EH (cell line): ENCODE results near the gene CIRBP.

Source experiments
- DNase-seq: peaks from one replicate; pipeline ENCODE4 v3.0.0-alpha.2; 2015; ENCODE audit warnings: low read depth

Gene CIRBP

DNA sequence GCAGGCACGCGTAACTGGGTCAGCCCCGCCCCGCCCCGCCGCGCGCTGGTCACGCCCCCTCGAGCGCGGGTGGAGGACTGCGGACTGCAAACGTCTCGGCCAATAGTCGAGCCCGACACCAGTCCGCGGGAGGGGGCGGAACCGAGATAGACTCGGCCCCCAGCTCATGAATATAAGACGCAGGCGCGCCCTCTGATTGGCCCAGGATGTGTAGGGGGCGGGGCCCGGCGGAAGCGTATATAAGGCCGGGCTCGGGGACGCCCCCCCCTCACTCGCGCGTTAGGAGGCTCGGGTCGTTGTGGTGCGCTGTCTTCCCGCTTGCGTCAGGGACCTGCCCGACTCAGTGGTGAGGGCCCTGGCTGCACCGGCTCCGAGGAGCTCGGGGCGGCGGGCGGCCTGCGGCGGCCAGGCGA is at the start of gene CIRBP:
Gene CIRBP, plus strand, starts transcription at position 268 of the 413 bp plus-strand sequence. CDS start 1,602 bp downstream, outside the sequence.
- DNase-seq: peak; percentile 99

DNA sequence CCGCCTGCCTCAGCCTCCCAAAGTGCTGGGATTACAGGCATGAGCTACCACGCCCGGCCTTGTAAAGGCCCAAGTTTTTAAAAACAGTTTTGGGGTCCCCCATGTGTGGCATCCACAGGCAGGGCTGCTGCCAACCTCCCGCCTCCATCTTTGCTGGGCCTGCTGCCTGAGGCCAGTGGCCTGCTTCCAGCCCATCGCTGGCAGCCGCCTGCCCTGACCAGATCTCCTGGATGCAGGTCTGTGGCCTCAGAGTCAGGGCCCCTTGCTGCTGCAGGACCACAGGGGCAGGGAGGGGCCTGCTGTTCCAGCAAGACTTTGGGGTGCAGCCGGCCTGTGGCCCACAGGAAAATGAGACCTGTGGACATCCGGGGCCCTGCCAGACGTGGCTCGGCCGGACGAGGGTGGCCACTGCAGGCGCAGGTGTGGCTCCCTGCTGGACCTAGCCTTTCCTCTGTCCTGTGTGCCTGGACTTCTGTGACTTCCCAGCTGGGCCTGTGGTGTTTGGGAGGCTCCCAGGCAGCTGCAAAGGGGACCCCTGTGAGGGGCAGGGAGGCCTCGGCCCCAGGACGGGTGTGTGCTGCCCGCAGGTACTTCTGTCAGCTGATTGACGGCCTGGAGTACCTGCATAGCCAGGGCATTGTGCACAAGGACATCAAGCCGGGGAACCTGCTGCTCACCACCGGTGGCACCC is 49.2 kb upstream of the CIRBP start:
- DNase-seq: no peak

GRCh38 chr19:1220477-1220930 is 48.6 kb upstream of the CIRBP start:
- no peak for DNase-seq

DNA sequence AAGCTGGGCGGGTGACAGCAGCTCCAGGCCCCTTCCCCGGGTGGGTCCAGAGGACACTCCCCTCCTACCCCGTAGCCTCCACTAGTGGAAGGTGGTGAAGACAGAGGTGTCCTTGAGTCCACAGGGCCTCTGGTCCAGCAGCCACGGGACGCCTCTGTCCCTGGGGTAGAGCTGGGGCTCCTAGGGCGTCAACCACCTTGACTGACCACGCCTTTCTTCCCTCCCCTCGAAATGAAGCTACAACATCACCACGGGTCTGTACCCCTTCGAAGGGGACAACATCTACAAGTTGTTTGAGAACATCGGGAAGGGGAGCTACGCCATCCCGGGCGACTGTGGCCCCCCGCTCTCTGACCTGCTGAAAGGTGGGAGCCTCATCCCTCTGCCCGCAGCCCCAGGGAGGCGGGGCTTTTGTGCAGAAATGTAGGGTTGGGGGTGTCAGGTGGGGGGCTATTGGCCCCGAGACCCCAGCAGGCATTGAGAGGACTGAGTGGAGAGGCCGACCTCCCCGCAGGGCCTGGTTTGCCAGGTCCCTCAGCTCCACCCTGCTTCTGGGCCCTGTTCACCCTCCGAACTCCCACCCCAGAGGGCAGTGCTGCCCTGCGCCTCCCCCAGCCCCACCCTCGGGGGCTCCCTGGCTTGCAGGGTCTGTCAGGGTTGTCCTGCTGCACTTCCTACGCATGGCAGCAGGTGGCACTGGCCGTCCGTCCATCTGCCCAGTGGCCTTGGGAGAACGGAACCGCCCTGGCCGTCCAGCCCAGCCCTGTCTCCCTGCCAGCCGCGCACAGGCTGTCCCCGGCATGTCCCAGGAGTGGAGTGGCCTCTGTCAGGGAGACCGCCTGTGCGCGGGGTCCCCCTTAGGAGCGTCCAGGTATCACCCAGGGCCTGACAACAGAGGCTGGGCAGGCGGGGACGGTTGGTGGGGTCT is 47.9 kb upstream of the CIRBP start:
- peak; percentile 66 for DNase-seq

GRCh38 chr19:1221904-1222255 is 47.3 kb upstream of the CIRBP start:
- no peak for DNase-seq

DNA sequence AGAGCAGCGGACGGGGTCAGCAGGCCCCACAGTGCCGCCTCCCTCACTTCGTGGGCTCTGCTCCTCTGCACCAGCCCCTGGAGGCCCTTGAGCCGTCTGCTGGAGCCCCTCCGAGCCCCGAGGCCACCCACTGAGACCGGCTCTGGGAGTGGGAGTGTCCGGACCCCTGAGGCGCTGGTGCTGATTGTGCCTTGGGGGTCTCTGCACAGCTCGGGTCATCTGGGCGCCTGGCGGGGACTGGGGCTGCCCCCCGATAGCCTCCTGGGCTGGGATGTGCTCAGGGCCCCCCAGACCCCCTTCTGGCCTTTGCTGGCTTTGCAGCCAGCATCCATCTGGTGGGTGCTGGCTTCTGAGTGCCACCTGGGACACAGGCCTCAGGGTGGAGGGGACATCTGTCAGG is 46.7 kb upstream of the CIRBP start:
- no peak for DNase-seq

GRCh38 chr19:1223018-1223855 is 45.9 kb upstream of the CIRBP start:
- peak; percentile 53 for DNase-seq

- no peak for DNase-seq
Observed at GRCh38 chr19:1224047-1224825, 44.9 kb upstream of the CIRBP start.

DNA sequence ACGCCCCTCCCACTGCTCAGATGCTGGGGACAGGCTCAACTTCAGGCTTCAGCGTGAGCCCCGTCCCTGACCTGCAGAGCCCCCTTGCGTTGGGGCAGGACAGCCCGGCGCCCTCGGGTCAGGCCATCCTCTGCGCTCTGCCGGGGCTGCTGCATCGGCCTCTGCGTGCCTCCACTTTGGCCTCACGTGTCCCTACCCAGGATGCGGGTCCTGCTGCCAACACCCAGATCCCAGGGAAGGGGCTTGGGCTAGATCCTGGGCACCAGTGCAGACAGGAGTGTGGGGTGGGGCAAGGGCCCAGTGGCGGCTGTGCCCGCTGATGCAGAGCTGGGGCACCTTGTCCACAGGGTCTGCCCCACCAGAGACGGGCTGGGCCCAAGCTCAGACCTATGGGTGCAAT is 44.3 kb upstream of the CIRBP start:
- DNase-seq: no peak

- no peak for DNase-seq
Observed at GRCh38 chr19:1225440-1226226, 43.5 kb upstream of the CIRBP start.

- DNase-seq: no peak
Observed at GRCh38 chr19:1226227-1226518, 43.0 kb upstream of the CIRBP start.

GRCh38 chr19:1226522-1227303 is 42.4 kb upstream of the CIRBP start:
- DNase-seq: no peak

DNA sequence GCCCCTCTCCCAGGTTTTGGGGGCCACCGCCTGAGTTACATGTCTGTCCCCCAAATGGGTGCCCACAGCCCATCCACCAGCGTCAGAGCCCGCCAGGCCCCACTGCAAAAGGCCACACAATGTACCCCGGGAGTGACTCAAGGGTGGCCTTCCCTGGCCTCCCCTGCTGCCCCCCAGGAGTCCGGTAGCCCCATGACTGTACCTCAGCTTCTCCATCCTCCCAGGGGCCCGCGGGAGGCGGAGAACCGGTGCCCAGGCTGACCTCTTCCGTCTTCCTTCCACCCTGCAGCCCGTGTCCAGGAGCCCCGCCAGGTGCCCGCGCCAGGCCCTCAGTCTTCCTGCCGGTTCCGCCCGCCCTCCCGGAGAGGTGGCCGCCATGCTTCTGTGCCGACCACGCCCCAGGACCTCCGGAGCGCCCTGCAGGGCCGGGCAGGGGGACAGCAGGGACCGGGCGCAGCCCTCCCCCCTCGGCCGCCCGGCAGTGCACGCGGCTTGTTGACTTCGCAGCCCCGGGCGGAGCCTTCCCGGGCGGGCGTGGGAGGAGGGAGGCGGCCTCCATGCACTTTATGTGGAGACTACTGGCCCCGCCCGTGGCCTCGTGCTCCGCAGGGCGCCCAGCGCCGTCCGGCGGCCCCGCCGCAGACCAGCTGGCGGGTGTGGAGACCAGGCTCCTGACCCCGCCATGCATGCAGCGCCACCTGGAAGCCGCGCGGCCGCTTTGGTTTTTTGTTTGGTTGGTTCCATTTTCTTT is 41.7 kb upstream of the CIRBP start:
- DNase-seq: no peak

- DNase-seq: no peak
Observed at GRCh38 chr19:1228161-1228957, 40.8 kb upstream of the CIRBP start.

GRCh38 chr19:1229056-1229923 is 39.8 kb upstream of the CIRBP start:
- no peak for DNase-seq

GRCh38 chr19:1229924-1230782 is 39.0 kb upstream of the CIRBP start:
- DNase-seq: no peak
